Right ventricle myocardium inferior (tissue), 1 donor: ENCODE results near the gene MYMX. TPM values are rescaled to one million over a fixed set of nuclear protein-coding genes. Genes with fewer than 3 reads are reported as not detected.
A peak's percentile ranks its signal among the peaks of the same experiment; 100 is the strongest.

Experiments used
- ATAC-seq: fragments of 200-7000 bp; cut with Tn5 transposase; one replicate; pipeline ENCODE4 v1.9.1; 2020; ENCODE audit warnings: mild to moderate bottlenecking, moderate library complexity
- DNase-seq: peaks from one replicate; pipeline ENCODE4 v3.0.0; 2021; ENCODE audit errors: missing footprints
- intact Hi-C: fragments of 100-400 bp; cut with DNase I; formaldehyde crosslinking; loops from one replicate; pipeline ENCODE4 v1.11.0; 2022
- total RNA-seq: library from RNA; stranded (reverse); fragmentation: NEBNext Ultra II Directional; extraction: Animal tissue kit (Norgen Biotek cat#: 25700); gene quantifications from one replicate; pipeline ENCODE4 v1.2.1, GENCODE V29; 2021
- donor health status: DM: no; HTN: yes; CAD: no; lungs with severe emphysema.

MYMX gene
- total RNA-seq, 1 donor from 2014 or later = not detected

GRCh38 chr6:44214307-44214706, 2.4 kb upstream of the MYMX start:
- DNase-seq (no peak), ATAC-seq (no peak)
- intact Hi-C loops = no loop called here

- intact Hi-C loops = no loop called here
- ATAC-seq (peak; percentile 17), DNase-seq (peak; percentile 85)
These were observed 812 bp downstream of the MYMX start for GRCh38 chr6:44217332-44218143.

- intact Hi-C loops = no loop called here
- ATAC-seq (peak; percentile 75), DNase-seq (peak; percentile 93)
These were observed 2.5 kb downstream of the MYMX start for GRCh38 chr6:44219053-44219814.

GRCh38 chr6:44219815-44220784, 3.4 kb downstream of the MYMX start:
- intact Hi-C loops = loop anchor here (10.0 kb wide), 1 partner anchor 445 kb away; the partner anchor contains the start of gene VEGFA
- DNase-seq (no peak), ATAC-seq (no peak)

- ATAC-seq = no peak
- no peak for DNase-seq
These were observed 4.2 kb downstream of the MYMX start for GRCh38 chr6:44220913-44221290.

GRCh38 chr6:44221291-44221960, 4.7 kb downstream of the MYMX start:
- intact Hi-C loops = loop anchor here (1.0 to 10.0 kb wide), 2 partner anchors 13 to 447 kb away; partner anchors contain the start of gene VEGFA
- ATAC-seq (peak; percentile 62), DNase-seq (peak; percentile 92)

More at GRCh38 chr6:44220913-44221290, 4.2 kb downstream of the MYMX start:
- intact Hi-C loops = loop anchor here (1.0 to 10.0 kb wide), 2 partner anchors 13 to 446 kb away; partner anchors contain the start of gene VEGFA

- intact Hi-C loops = loop anchor here (1.0 to 10.0 kb wide), 2 partner anchors 12 to 447 kb away; partner anchors contain the start of gene VEGFA
- no peak for ATAC-seq
- DNase-seq = no peak
These were observed 5.2 kb downstream of the MYMX start for GRCh38 chr6:44221961-44222335.

- DNase-seq (peak; percentile 73), ATAC-seq (no peak)
- intact Hi-C loops = loop anchor here (10.0 kb wide), 1 partner anchor 448 kb away; the partner anchor contains the start of gene VEGFA
These were observed 6.0 kb downstream of the MYMX start for GRCh38 chr6:44222486-44223318.

- intact Hi-C loops = loop anchor here (10.0 kb wide), 1 partner anchor 449 kb away; the partner anchor contains the start of gene VEGFA
- DNase-seq (peak; percentile 87), ATAC-seq (peak; percentile 28)
These were observed 6.7 kb downstream of the MYMX start, which contains the start of gene SLC29A1 for GRCh38 chr6:44223319-44224028. Gene SLC29A1, plus strand, starts transcription at chr6:44223595. Its CDS starts 3,719 bp downstream, at chr6:44227314.

- intact Hi-C loops = loop anchor here (10.0 kb wide), 1 partner anchor 449 kb away; the partner anchor contains the start of gene VEGFA
- DNase-seq (no peak), ATAC-seq (no peak)
These were observed 7.6 kb downstream of the MYMX start for GRCh38 chr6:44224029-44224964.

- no peak for DNase-seq
- no peak for ATAC-seq
- intact Hi-C loops = loop anchor here (10.0 kb wide), 1 partner anchor 450 kb away; the partner anchor contains the start of gene VEGFA
These were observed 8.2 kb downstream of the MYMX start for GRCh38 chr6:44224965-44225305.

- intact Hi-C loops = loop anchor here (10.0 kb wide), 1 partner anchor 451 kb away; the partner anchor contains the start of gene VEGFA
- DNase-seq (no peak), ATAC-seq (no peak)
These were observed 9.0 kb downstream of the MYMX start for GRCh38 chr6:44225579-44226325.

- ATAC-seq = peak; percentile 23
- intact Hi-C loops = loop anchor here (10.0 kb wide), 1 partner anchor 452 kb away; the partner anchor contains the start of gene VEGFA
- DNase-seq = peak; percentile 74
These were observed 9.8 kb downstream of the MYMX start for GRCh38 chr6:44226368-44227147.
